ENCODE data around the gene CALHM2.

The CALHM2 gene

DNA sequence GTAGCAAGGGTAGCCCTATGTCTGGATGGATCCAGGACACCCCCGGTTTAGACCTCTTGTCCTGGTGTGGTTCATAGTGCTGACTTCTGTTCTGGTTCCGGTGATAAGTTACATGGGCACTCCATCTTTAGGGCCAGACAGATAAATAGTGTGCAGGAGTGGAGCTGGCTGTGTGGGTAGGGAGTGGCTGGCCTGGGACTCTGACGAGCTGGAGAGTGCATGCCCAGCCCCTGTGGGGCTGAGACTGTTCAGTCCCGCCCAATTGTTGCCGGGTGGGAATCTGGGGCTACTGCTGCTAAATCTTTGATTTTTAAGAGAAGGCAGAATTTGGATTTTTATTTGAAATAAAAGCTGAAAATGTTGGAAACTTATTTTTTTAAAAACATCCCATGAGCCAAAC is 28.4 kb downstream of the CALHM2 start:
- TF ChIP-seq GATA2 (IDR thresholded peaks at IDR 0.05; ENCODE audit: low read depth, low read length) (no peak), GATA3 (IDR thresholded peaks at IDR 0.05; ENCODE audit: low read depth, low read length) (no peak)

DNA sequence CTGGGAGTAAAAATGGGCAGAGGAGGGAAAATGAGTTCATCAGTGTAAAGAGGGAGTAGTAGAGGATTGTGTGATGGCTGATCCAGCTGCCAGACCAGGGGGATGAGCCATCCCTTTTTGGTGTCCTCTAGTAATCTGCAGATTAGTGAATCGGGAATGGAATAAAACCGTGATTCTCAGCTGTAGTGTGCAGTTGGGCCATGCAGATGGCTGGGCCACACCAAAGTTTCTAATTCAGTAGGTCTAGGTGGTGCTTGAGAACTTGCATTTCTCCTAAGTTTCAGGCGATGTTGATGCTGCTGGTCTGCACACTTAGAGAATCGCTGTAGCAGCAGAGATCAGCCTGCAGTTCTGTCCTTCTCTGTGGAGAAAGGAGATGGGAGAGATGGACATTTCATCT is 33.1 kb downstream of the CALHM2 start:
- TF ChIP-seq GATA2 (IDR thresholded peaks at IDR 0.05; ENCODE audit: low read depth, low read length): no peak
- no peak for TF ChIP-seq GATA3 (IDR thresholded peaks at IDR 0.05; ENCODE audit: low read depth, low read length)

DNA sequence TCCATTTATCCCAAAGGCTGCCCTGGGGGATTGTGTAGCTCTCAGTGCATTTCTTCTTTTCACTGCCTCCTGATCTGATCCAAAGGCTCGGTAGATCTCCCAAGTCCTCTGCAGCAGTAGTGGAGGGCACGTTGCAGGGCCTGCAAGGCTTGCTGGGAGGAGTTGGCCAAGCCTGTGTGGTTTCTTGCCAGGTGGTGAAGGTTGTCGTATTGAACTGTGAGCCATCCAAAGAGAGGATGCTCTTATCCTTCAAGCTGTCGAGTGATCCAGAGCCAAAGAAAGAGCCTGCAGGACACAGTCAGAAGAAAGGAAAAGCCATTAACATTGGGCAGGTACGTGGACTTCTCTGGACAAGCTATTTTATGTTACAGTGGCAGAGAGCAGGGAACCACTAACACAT is 34.6 kb downstream of the CALHM2 start:
- TF ChIP-seq GATA2 (IDR thresholded peaks at IDR 0.05; ENCODE audit: low read depth, low read length) (no peak), GATA3 (IDR thresholded peaks at IDR 0.05; ENCODE audit: low read depth, low read length) (no peak)

GRCh38 chr10:103416436-103417147 is 35.6 kb downstream of the CALHM2 start:
- TF ChIP-seq GATA3 (IDR thresholded peaks at IDR 0.05; ENCODE audit: low read depth, low read length): no peak
- no peak for TF ChIP-seq GATA2 (IDR thresholded peaks at IDR 0.05; ENCODE audit: low read depth, low read length)

- TF ChIP-seq GATA2 (IDR thresholded peaks at IDR 0.05; ENCODE audit: low read depth, low read length): no peak
- no peak for TF ChIP-seq GATA3 (IDR thresholded peaks at IDR 0.05; ENCODE audit: low read depth, low read length)
Observed at GRCh38 chr10:103415581-103415980, 36.6 kb downstream of the CALHM2 start.

GRCh38 chr10:103413564-103413963 is 38.6 kb downstream of the CALHM2 start:
- TF ChIP-seq GATA3 (IDR thresholded peaks at IDR 0.05; ENCODE audit: low read depth, low read length): no peak
- TF ChIP-seq GATA2 (IDR thresholded peaks at IDR 0.05; ENCODE audit: low read depth, low read length): no peak

GRCh38 chr10:103397191-103397825 is 54.9 kb downstream of the CALHM2 start:
- TF ChIP-seq GATA3 (IDR thresholded peaks at IDR 0.05; ENCODE audit: low read depth, low read length) (no peak), GATA2 (IDR thresholded peaks at IDR 0.05; ENCODE audit: low read depth, low read length) (no peak)

GRCh38 chr10:103396789-103397087 is 55.4 kb downstream of the CALHM2 start:
- TF ChIP-seq GATA3 (IDR thresholded peaks at IDR 0.05; ENCODE audit: low read depth, low read length) (no peak), GATA2 (IDR thresholded peaks at IDR 0.05; ENCODE audit: low read depth, low read length) (no peak)

Data from SH-SY5Y (cell line).